KBM-7 (cell line): ENCODE results near the gene CCR5AS.
A peak's percentile ranks its signal among the peaks of the same experiment; 100 is the strongest.

Experiments used
- DNase-seq: peaks from one replicate; pipeline ENCODE4 v3.0.0-alpha.2; 2015
- in situ Hi-C: fragments of 300-500 bp; cut with MboI; formaldehyde crosslinking; loops from 2 replicates; pipeline ENCODE4 v1.14.3; 2020; ENCODE audit warnings: low sequenced_read_pairs, low pct_unique_long_range_greater_than_20kb, mixed read lengths

Gene CCR5AS

GRCh38 chr3:46367811-46368210 is 39.1 kb downstream of the CCR5AS start:
- no peak for DNase-seq
- in situ Hi-C loops = no loop called here

- DNase-seq = no peak
- in situ Hi-C loops = no loop called here
Measured at GRCh38 chr3:46365737-46366524, 40.9 kb downstream of the CCR5AS start.

DNA sequence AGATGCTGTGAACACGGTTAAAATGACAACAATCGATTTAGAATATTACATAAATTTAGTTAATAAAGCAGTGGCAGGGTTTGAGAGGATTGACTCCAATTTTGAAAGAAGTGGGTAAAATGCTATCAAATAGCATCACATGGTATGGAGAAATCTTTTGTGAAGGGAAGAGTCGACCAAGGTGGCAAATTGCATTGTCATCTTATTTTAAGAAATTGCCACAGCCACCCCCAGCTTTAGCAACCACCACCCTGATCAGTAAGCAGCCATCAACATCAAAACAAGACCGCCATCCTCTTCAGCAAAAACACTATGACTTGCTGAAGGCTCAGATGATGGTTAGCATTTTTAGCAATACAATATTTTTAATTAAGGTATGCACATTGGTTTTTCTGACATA is 41.8 kb downstream of the CCR5AS start:
- in situ Hi-C loops = no loop called here
- DNase-seq = no peak

GRCh38 chr3:46361408-46362283 is 45.2 kb downstream of the CCR5AS start:
- DNase-seq = peak; percentile 61
- in situ Hi-C loops = no loop called here

DNA sequence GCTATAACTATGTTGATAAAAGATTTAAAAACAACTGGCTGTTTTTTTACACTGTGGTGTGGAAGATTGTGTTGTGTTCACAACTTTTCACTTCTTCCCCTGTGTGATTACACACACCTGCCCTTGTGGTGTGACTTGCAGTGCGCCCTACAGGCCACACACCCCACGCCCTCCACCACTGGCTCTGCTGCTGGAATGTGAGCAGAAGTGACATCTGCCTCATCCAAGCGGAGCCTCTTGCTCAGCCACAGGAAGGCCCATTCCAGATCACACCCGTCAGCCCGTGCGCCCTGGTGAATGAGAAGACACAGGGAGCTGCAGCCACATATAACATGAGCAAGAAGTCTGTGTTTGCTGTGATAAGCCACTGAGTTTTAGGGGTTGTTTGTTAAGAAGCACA is 46.0 kb downstream of the CCR5AS start:
- in situ Hi-C loops = no loop called here

DNA sequence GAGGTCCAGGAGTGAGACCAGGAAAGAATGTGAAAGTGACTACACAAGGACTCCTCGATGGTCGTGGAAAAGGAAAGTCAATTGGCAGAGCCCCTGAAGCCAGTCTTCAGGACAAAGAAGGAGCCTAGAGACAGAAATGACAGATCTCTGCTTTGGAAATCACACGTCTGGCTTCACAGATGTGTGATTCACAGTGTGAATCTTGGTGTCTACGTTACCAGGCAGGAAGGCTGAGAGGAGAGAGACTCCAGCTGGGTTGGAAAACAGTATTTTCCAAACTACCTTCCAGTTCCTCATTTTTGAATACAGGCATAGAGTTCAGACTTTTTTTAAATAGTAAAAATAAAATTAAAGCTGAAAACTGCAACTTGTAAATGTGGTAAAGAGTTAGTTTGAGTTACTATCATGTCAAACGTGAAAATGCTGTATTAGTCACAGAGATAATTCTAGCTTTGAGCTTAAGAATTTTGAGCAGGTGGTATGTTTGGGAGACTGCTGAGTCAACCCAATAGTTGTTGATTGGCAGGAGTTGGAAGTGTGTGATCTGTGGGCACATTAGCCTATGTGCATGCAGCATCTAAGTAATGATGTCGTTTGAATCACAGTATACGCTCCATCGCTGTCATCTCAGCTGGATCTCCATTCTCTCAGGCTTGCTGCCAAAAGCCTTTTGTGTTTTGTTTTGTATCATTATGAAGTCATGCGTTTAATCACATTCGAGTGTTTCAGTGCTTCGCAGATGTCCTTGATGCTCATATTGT is 47.0 kb downstream of the CCR5AS start:
- peak; percentile 34 for DNase-seq
- in situ Hi-C loops = no loop called here

More for the DNA sequence above, 46.0 kb downstream of the CCR5AS start:
- DNase-seq = peak; percentile 18

- in situ Hi-C loops = no loop called here
- no peak for DNase-seq
Measured at GRCh38 chr3:46358466-46358865, 48.4 kb downstream of the CCR5AS start.

- in situ Hi-C loops = no loop called here
- no peak for DNase-seq
Measured at GRCh38 chr3:46356909-46357308, 50.0 kb downstream of the CCR5AS start.

- in situ Hi-C loops = no loop called here
- no peak for DNase-seq
Measured at GRCh38 chr3:46356276-46356675, 50.6 kb downstream of the CCR5AS start.

DNA sequence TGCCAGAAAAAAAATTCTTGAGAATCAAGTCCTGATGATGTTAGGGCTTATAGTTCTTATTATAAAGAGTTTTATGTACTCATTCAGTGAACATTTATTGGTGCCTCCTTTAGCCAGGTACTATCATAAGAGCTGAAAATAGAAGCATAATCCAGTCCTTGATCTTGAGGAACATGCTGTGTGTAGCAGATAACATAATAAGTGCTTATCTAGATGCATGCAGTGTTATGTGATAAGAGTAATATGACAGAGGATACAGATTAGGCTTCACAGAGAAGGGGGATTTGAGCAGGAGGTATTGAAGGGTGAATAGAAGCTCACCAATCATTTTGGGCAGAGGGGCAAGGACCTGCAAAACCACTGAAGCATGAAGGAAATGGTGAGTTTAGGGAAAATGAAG is 51.9 kb downstream of the CCR5AS start:
- in situ Hi-C loops = no loop called here
- DNase-seq = no peak

DNA sequence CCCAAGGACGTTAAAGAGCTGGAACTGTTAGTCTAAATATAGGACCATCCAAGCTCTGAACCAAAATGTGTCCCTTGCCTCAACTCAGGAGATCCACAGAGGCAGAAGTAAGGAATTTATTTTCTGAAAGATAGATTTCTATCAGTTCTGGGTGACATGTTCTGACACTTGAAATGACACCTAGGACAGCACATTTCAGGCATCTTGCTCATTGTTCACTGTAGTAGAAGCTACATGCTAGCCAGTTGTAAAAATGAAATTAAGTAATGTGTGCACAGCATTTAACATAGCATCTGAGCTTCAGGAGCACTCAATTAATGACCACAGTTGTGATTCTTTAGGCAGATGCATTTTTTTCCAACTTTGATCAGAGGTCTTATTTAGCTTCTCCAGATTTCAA is 52.4 kb downstream of the CCR5AS start:
- in situ Hi-C loops = no loop called here
- DNase-seq = no peak

DNA sequence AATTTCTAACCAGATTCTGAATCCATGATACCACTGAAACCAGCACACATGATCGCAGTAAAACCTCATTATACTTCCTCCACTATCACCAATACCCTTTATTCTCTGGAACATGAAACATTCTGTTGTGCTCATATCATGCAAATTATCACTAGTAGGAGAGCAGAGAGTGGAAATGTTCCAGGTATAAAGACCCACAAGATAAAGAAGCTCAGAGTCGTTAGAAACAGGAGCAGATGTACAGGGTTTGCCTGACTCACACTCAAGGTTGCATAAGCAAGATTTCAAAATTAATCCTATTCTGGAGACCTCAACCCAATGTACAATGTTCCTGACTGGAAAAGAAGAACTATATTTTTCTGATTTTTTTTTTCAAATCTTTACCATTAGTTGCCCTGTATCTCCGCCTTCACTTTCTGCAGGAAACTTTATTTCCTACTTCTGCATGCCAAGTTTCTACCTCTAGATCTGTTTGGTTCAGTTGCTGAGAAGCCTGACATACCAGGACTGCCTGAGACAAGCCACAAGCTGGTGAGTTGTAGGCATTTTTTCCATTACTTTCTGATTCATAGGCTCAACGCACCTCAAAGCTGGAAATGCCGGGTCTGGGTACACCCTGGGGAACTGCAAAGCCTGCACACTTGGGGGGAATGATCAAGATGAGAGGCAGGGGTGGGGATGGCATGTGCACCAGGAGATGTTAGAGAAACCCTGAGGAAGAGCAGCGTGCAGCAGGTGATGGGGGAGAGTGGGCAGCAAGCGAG is 53.0 kb downstream of the CCR5AS start, which contains the start of gene CCR2:
Gene CCR2, plus strand, starts transcription at position 465 of the 764 bp plus-strand sequence. CDS start 3,417 bp downstream, outside the sequence.
- no peak for DNase-seq
- in situ Hi-C loops = no loop called here

GRCh38 chr3:46353090-46353489 is 53.8 kb downstream of the CCR5AS start:
- in situ Hi-C loops = no loop called here
- no peak for DNase-seq

DNA sequence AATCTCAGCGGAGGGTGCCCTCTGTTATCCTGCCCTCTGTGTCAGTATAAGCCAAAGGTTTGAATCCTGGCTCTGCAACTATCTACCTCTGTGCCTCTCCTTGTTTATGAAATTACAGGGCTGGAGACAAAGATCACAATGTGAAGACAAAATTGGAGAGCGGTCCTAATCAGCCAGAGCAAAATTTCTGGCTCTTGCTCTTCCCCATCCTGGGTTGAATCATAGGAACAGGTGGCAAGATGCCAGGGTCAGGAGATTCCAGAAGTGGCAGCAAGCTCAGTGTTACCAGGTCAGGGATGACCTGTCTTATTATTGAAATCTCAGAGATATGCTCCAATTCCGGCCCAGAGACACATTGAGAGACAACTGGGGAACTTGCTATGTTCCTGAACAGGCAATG is 55.2 kb downstream of the CCR5AS start:
- in situ Hi-C loops = no loop called here
- DNase-seq = no peak

GRCh38 chr3:46350262-46350565 is 56.7 kb downstream of the CCR5AS start:
- DNase-seq = no peak
- in situ Hi-C loops = no loop called here

GRCh38 chr3:46349484-46350261 is 57.2 kb downstream of the CCR5AS start:
- peak; percentile 71 for DNase-seq
- in situ Hi-C loops = no loop called here

DNA sequence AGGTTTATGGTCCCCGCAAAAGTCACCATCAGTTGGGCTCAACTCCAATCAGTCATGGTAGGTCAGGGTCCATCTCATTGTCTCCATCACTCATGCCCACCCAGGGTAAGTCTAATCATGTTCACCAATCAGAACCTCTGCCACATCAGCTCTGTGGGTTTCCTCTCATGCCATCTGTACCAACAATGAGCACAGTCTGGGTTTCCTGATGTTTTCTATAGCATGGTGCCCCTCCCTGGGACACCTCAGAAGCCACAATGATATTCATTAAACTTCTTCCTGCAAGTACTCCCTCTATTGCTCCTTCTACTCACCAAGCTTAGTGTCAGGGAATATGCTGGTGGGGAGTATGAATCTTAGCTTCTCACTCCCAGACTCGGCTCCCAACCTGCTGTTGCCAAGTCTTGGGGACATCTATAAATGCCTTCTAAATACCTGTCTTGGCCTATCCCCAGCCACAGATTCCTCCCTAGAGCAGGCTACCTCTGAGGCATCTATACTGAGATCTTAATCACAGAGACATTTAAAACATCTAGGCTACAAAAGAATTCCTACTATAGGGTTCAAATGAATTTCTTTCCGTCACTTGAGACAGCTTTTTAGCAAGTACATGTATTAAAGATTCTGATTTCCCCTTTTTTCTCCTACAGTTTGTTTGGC is 57.9 kb downstream of the CCR5AS start:
- DNase-seq = peak; percentile 11
- in situ Hi-C loops = no loop called here

DNA sequence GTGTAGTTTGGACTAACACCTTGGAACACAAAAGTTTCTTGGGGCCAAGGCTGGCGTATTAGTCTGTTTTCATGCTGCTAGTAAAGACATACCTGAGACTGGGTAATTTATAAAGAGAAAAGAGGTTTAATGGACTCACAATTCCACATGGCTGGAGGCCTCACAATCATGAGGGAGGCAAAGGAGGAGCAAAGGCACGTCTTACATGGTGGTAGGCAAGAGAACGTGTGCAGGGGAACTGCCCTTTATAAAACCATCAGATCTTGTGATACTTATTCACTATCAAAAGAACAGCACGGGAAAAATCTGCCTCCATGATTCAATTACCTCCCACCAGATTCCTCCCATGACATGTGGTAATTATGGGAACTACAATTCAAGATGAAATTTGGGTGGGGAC is 62.4 kb downstream of the CCR5AS start:
- no peak for DNase-seq
- in situ Hi-C loops = no loop called here
